H9 (cell line): Measurements from ENCODE around the gene CST5. TPM values are rescaled to one million over a fixed set of nuclear protein-coding genes. Genes with fewer than 3 reads are reported as not detected.

ENCODE experiments used
- DNase-seq: peaks from one replicate; pipeline ENCODE4 v3.0.0-alpha.2; 2017
- H2AFZ ChIP-seq: one replicate; pipeline ENCODE4 v1.6.1; 2013; ENCODE audit warnings: mild to moderate bottlenecking, low read length, control low read depth, moderate library complexity
- H2AK5ac ChIP-seq: 2 replicates; pipeline ENCODE4 v1.6.1; 2013; ENCODE audit warnings: low read length, control low read depth, mixed read lengths; ENCODE audit not compliant: insufficient read length
- H2BK120ac ChIP-seq: one replicate; pipeline ENCODE4 v1.6.1; 2013; ENCODE audit warnings: low read depth, mild to moderate bottlenecking, low read length, control low read depth, inconsistent platforms; ENCODE audit not compliant: poor library complexity, severe bottlenecking
- H2BK12ac ChIP-seq: 2 replicates; pipeline ENCODE4 v1.6.1; 2013; ENCODE audit warnings: low read length, control low read depth, mixed read lengths, low read depth; ENCODE audit not compliant: insufficient read length
- H2BK15ac ChIP-seq: 2 replicates; pipeline ENCODE4 v1.6.1; 2013; ENCODE audit warnings: low read depth, low read length, control low read depth
- H2BK20ac ChIP-seq: one replicate; pipeline ENCODE4 v1.6.1; 2013; ENCODE audit warnings: low read depth, mild to moderate bottlenecking, low read length, control low read depth, inconsistent platforms; ENCODE audit not compliant: poor library complexity, severe bottlenecking
- H2BK5ac ChIP-seq: 2 replicates; pipeline ENCODE4 v1.6.1; 2013; ENCODE audit warnings: low read length, control low read depth, mixed read lengths; ENCODE audit not compliant: insufficient read length
- H3K14ac ChIP-seq: 2 replicates; pipeline ENCODE4 v1.6.1; 2013; ENCODE audit warnings: low read length, control low read depth; ENCODE audit not compliant: insufficient read depth
- H3K18ac ChIP-seq: 2 replicates; pipeline ENCODE4 v1.6.1; 2013; ENCODE audit warnings: low read depth, mild to moderate bottlenecking, mixed read lengths, low read length, control low read depth; ENCODE audit not compliant: insufficient read length
- H3K23ac ChIP-seq: 2 replicates; pipeline ENCODE4 v1.6.1; 2013; ENCODE audit warnings: low read length, control low read depth, mixed read lengths, low read depth; ENCODE audit not compliant: insufficient read length
- H3K23me2 ChIP-seq: 2 replicates; pipeline ENCODE4 v1.6.1; 2013; ENCODE audit warnings: low read depth, mild to moderate bottlenecking, mixed read lengths, low read length, control low read depth; ENCODE audit not compliant: insufficient read length, poor library complexity, severe bottlenecking
- H3K27ac ChIP-seq: 2 replicates; pipeline ENCODE4 v1.5.1; 2013; ENCODE audit warnings: low read length, control low read depth, mixed read lengths, low read depth; ENCODE audit not compliant: insufficient read length
- H3K27me3 ChIP-seq: 2 replicates; pipeline ENCODE4 v1.6.1; 2013; ENCODE audit warnings: low read length, control low read depth, inconsistent platforms; ENCODE audit not compliant: insufficient read depth
- H3K4ac ChIP-seq: 2 replicates; pipeline ENCODE4 v1.6.1; 2013; ENCODE audit warnings: low read depth, mild to moderate bottlenecking, control low read depth, inconsistent platforms, low read length, moderate library complexity
- H3K4me1 ChIP-seq: 2 replicates; pipeline ENCODE4 v1.6.1; 2013; ENCODE audit warnings: low read length, control low read depth, inconsistent platforms; ENCODE audit not compliant: insufficient read depth
- H3K4me2 ChIP-seq: 2 replicates; pipeline ENCODE4 v1.6.1; 2013; ENCODE audit warnings: low read length, control low read depth, mixed read lengths; ENCODE audit not compliant: insufficient read length, insufficient read depth
- H3K56ac ChIP-seq: 2 replicates; pipeline ENCODE4 v1.6.1; 2013; ENCODE audit warnings: low read depth, mild to moderate bottlenecking, mixed read lengths, low read length, control low read depth; ENCODE audit not compliant: insufficient read length
- H3K79me1 ChIP-seq: 2 replicates; pipeline ENCODE4 v1.6.1; 2013; ENCODE audit warnings: low read depth, mild to moderate bottlenecking, moderate library complexity, low read length, control low read depth, inconsistent platforms; ENCODE audit not compliant: insufficient read depth, poor library complexity, severe bottlenecking
- H3K79me2 ChIP-seq: 2 replicates; pipeline ENCODE4 v1.6.1; 2013; ENCODE audit warnings: low read length, control low read depth, inconsistent platforms; ENCODE audit not compliant: insufficient read depth
- H3K9ac ChIP-seq: 2 replicates; pipeline ENCODE4 v1.6.1; 2013; ENCODE audit warnings: low read length, control low read depth, mixed read lengths; ENCODE audit not compliant: insufficient read length; ENCODE audit errors: extremely low read depth
- H3K9me3 ChIP-seq: one replicate; pipeline ENCODE4 v1.6.1; 2013; ENCODE audit warnings: low read depth, low read length, inconsistent platforms; ENCODE audit not compliant: control insufficient read depth
- H3T11ph ChIP-seq: one replicate; pipeline ENCODE4 v1.6.1; 2013; ENCODE audit warnings: mild to moderate bottlenecking, low read length, control low read depth, inconsistent platforms
- H4K20me1 ChIP-seq: one replicate; pipeline ENCODE4 v1.6.1; 2013; ENCODE audit not compliant: control insufficient read depth, insufficient read length, insufficient read depth
- H4K5ac ChIP-seq: 2 replicates; pipeline ENCODE4 v1.6.1; 2013; ENCODE audit warnings: low read depth, mild to moderate bottlenecking, mixed read lengths, low read length, control low read depth; ENCODE audit not compliant: insufficient read length
- H4K8ac ChIP-seq: replicated peaks from 2 replicates; pipeline ENCODE4 v1.6.1; 2013; ENCODE audit warnings: low read length, control low read depth, mixed read lengths, low read depth; ENCODE audit not compliant: insufficient read length
- H4K91ac ChIP-seq: 2 replicates; pipeline ENCODE4 v1.6.1; 2013; ENCODE audit warnings: low read depth, mild to moderate bottlenecking, moderate library complexity, mixed read lengths, low read length, control low read depth; ENCODE audit not compliant: insufficient read length
- H3K27ac Mint-ChIP-seq, 3 experiments: 2 replicates in 2 of 3; 3 replicates in 1 of 3; pipeline ENCODE4 v1.8.0; 2020 to 2021; ENCODE audit warnings: mixed read lengths in 3 of 3, mild to moderate bottlenecking in 1 of 3, moderate library complexity in 1 of 3
- H3K27me3 Mint-ChIP-seq: 2 replicates; pipeline ENCODE4 v1.8.0; 2021; ENCODE audit warnings: low read depth, mild to moderate bottlenecking, moderate library complexity, mixed read lengths
- H3K36me3 Mint-ChIP-seq, 3 experiments: 2 replicates in 2 of 3; 3 replicates in 1 of 3; pipeline ENCODE4 v1.8.0; 2020 to 2021; ENCODE audit warnings: low read depth in 3 of 3, mixed read lengths in 3 of 3; ENCODE audit not compliant: insufficient read depth in 1 of 3
- H3K4me1 Mint-ChIP-seq, 2 experiments: 2 replicates each; pipeline ENCODE4 v1.8.0; 2020; ENCODE audit warnings: mixed read lengths in 2 of 2
- H3K4me3 Mint-ChIP-seq, 2 experiments: 2 replicates in 1 of 2; 3 replicates in 1 of 2; pipeline ENCODE4 v1.8.0; 2020 to 2021; ENCODE audit warnings: mild to moderate bottlenecking in 2 of 2, mixed read lengths in 2 of 2, moderate library complexity in 1 of 2
- H3K9me3 Mint-ChIP-seq, 2 experiments: 2 replicates in 1 of 2; 3 replicates in 1 of 2; pipeline ENCODE4 v1.8.0; 2020; ENCODE audit warnings: mild to moderate bottlenecking in 2 of 2, mixed read lengths in 2 of 2, moderate library complexity in 1 of 2
- CTCF ChIP-seq: fragments of 200-600 bp; sonication (generic); conservative IDR thresholded peaks from 3 replicates; pipeline ENCODE4 v1.8.0; 2021; ENCODE audit warnings: antibody characterized with exemption, mild to moderate bottlenecking
- WGBS: extraction: QIAGEN DNeasy Blood & Tissue Kit; methylation state at CpG from one replicate; pipeline ENCODE4 v1.1.7; 2013; ENCODE audit warnings: missing lambda C conversion rate, low lambda C conversion rate, mixed read lengths; ENCODE audit not compliant: insufficient read length; ENCODE audit errors: extremely low coverage; 5-methylcytosine and 5-hydroxymethylcytosine counted together
- total RNA-seq: library from RNA; stranded (reverse); gene quantifications from 2 replicates; pipeline ENCODE4 v1.2.1, GENCODE V29; 2021

CST5 gene
- total RNA-seq, 1 experiment from 2014 or later: not detected

- Histone ChIP-seq H3K79me2 (no peaks in the 10 kb centered on the region), H3K56ac (no peak within 1 kb of the TSS), H2BK12ac (no peak within 1 kb of the TSS), H4K91ac (no peak within 1 kb of the TSS), H3K27ac (no peak within 1 kb of the TSS), H2AK5ac (no peak within 1 kb of the TSS), H2BK20ac (no peak within 1 kb of the TSS), H3K23me2 (no peaks in the 10 kb centered on the region), H2BK5ac (no peak within 1 kb of the TSS), H4K5ac (no peak within 1 kb of the TSS), H4K20me1 (no peaks in the 10 kb centered on the region), H3K79me1 (no peaks in the 10 kb centered on the region), H3K4me2 (no peak within 1 kb of the TSS), H3K9ac (no peak within 1 kb of the TSS), H3K4ac (no peak within 1 kb of the TSS), H3K9me3 (no peaks in the 10 kb centered on the region), H3K14ac (no peak within 1 kb of the TSS), H3K18ac (no peak within 1 kb of the TSS), H2BK120ac (no peak within 1 kb of the TSS), H2AFZ (no peak within 1 kb of the TSS), H3K4me1 (no peaks in the 10 kb centered on the region; the same call in 1 of the 2 replicates), H3K27me3 (no peaks in the 10 kb centered on the region), H3T11ph (no peak within 1 kb of the TSS), H4K8ac (no peak within 1 kb of the TSS), H3K23ac (no peak within 1 kb of the TSS), H2BK15ac (no peak within 1 kb of the TSS)
- no peak for TF ChIP-seq CTCF
- Mint-ChIP-seq H3K27ac (peak within 1 kb of the TSS in 1 of 3 experiments; percentile 44; a peak in 1 of 7 replicates), H3K36me3 (no peaks in the 10 kb centered on the region), H3K4me3 (no peak within 1 kb of the TSS; a peak in 1 of 5 replicates), H3K27me3 (peaks cover 5% of the 10 kb centered on the region), H3K4me1 (peaks cover 13 to 14% of the 10 kb centered on the region in 2 experiments), H3K9me3 (peaks cover 0 to 2% of the 10 kb centered on the region in 2 experiments; a peak in 1 of 5 replicates)
- DNase-seq: peak; percentile 36
- WGBS: no CpG with 5 or more reads among the region's 4 CpGs
Measured at GRCh38 chr20:23826541-23827021, 53.0 kb downstream of the CST5 start, which contains the start of gene CST2. Gene CST2, minus strand, starts transcription at chr20:23826729. Its CDS starts 69 bp downstream, at chr20:23826660.

Other genes starting within 250 kb of the CST5 start
- gene CST3, start 241.8 kb downstream of the CST5 start, total RNA-seq: 77.2 and 81.9 TPM in 2 replicates
- gene CST4, start 190.7 kb downstream of the CST5 start, total RNA-seq: not detected in 2 replicates
- gene CST1, start 128.8 kb downstream of the CST5 start, total RNA-seq: 1.7 and 1.9 TPM in 2 replicates
- gene CST2, start 53.0 kb downstream of the CST5 start, total RNA-seq: not detected in 2 replicates
- not detected in 2 replicates for gene GGTLC1, start 109.0 kb upstream of the CST5 start, total RNA-seq